BJ (cell line): ENCODE data around the gene RPL10. TPM values are rescaled to one million over a fixed set of nuclear protein-coding genes. Genes with fewer than 3 reads are reported as not detected.

Experiments used
- CTCF ChIA-PET: fragments of 350-600 bp; formaldehyde crosslinking; extraction: SDS; loops from one replicate; lab custom pipeline; 2021; ENCODE audit warnings: antibody characterized with exemption, inconsistent platforms; lab: Yijun Ruan, JAX
- POLR2A ChIA-PET: fragments of 300-600 bp; sonication (Branson Sonifier 250); formaldehyde crosslinking; extraction: SDS; loops from one replicate; lab custom pipeline; 2021; ENCODE audit warnings: antibody characterized with exemption; lab: Charles Lee
- DNase-seq: peaks from one replicate; pipeline ENCODE4 v3.0.0-alpha.2; 2011; ENCODE audit warnings: low read depth
- H3K27me3 ChIP-seq: 2 replicates; pipeline ENCODE4 v1.6.0; 2011; ENCODE audit warnings: low read length; ENCODE audit not compliant: control insufficient read depth, insufficient read depth
- H3K36me3 ChIP-seq: 2 replicates; pipeline ENCODE4 v1.5.1; 2011; ENCODE audit warnings: low read length; ENCODE audit not compliant: control insufficient read depth, insufficient read depth
- H3K4me3 ChIP-seq: 2 replicates; pipeline ENCODE4 v1.5.1; 2011; ENCODE audit warnings: low read depth, mild to moderate bottlenecking, control low read depth, low read length
- polyA plus RNA-seq: library from polyadenylated mRNA; depleted of rRNA; stranded (reverse); fragments of >200 nt; gene quantifications from 2 replicates; pipeline ENCODE4 v1.2.3, GENCODE V29; 2011
- TF ChIP-seq, protein P1 (sequence below): IDR thresholded peaks from 2 replicates; pipeline ENCODE4 v1.5.1; 2011; ENCODE audit warnings: low read depth, mild to moderate bottlenecking, control low read depth, inconsistent platforms, low read length, moderate library complexity; ENCODE audit not compliant: insufficient read depth

Gene RPL10
- polyA plus RNA-seq, 1 experiment: 7,037 TPM

DNA sequence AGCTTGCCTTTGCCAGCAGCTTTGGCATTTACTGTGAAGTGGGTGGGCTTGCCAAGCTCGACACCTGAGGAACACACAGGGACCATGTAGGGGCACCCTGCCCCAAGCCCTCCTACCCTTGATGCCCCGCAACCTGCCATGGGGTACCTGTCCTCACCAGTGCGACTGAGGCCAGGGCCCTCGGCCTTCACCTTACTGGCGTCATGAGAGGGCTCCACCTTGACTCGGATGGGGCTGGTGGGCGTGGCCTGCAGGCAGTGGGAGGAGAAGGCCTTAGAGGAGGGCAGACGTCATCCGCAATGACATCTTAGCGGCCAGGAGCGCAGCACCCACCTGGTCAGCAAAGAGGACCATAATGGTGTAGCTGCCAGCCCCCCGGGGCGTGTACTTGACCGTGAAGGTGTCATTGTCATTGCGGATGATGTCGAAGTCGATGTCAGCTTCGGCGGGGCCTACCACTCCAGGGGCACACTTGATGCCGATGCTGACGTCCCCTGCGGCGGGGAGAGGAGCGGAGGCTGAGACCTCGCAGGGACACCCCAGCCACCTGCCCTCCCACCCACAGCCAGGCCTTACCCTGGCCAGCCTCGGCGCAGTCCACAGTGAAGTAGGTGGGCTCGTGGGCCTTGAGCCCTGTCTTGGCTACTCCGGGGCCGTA lies 36.0 kb upstream of the RPL10 start:
- H3K27me3 ChIP-seq: no peaks in the 10 kb centered on the region

DNA sequence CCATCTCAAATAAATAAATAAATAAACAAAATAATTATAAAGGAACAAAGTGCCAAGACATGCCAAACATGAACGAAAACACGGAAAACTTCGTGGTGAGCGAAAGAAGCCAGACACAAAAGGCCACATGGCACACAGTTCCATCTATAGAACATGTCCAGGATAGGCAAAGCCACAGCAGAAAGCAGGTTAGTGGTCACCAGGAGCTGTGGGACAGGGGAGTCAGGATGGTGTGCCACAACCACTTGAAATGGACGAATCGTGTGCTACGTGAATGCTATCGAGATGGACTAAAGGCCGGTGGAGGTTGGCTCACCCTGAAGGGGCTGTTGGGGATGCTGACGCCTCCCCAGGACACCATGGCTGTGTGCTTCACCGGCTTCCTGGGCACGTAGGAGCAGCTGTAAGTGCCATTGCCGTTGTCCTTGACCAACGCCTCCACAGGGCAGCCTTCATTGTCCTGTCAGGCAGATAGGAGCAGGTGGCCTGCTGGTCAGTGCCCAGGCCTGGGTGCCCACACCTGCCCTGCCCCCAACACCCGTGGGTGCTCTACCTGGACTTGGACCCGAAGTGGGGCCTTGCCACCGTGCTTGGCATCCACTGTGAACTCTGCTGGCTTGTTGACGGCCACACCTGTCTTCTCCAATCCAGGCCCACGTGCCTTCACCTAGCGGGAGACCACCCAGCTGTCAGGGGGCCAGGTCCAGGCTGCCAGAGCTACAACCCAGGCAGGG lies 34.3 kb upstream of the RPL10 start:
- Histone ChIP-seq H3K4me3 (no peak overlapping the region), H3K27me3 (no peaks in the 10 kb centered on the region), H3K36me3 (peaks cover 74% of the 10 kb centered on the region)
- TF ChIP-seq, protein P1, sequence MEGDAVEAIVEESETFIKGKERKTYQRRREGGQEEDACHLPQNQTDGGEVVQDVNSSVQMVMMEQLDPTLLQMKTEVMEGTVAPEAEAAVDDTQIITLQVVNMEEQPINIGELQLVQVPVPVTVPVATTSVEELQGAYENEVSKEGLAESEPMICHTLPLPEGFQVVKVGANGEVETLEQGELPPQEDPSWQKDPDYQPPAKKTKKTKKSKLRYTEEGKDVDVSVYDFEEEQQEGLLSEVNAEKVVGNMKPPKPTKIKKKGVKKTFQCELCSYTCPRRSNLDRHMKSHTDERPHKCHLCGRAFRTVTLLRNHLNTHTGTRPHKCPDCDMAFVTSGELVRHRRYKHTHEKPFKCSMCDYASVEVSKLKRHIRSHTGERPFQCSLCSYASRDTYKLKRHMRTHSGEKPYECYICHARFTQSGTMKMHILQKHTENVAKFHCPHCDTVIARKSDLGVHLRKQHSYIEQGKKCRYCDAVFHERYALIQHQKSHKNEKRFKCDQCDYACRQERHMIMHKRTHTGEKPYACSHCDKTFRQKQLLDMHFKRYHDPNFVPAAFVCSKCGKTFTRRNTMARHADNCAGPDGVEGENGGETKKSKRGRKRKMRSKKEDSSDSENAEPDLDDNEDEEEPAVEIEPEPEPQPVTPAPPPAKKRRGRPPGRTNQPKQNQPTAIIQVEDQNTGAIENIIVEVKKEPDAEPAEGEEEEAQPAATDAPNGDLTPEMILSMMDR: no peak
- no peak for DNase-seq
- ChIA-PET POLR2A (no interaction called here), CTCF (no interaction called here)

More for the DNA sequence above, 36.0 kb upstream of the RPL10 start:
- CTCF ChIA-PET: interaction anchor here (1.0 kb wide), 1 partner anchor 185 kb away, joined by 4 read pairs; the partner anchor contains the start of gene IKBKG
- Histone ChIP-seq H3K36me3 (peaks cover 84% of the 10 kb centered on the region), H3K4me3 (no peak overlapping the region)
- TF ChIP-seq, protein P1: no peak
- POLR2A ChIA-PET: no interaction called here
- DNase-seq: no peak

DNA sequence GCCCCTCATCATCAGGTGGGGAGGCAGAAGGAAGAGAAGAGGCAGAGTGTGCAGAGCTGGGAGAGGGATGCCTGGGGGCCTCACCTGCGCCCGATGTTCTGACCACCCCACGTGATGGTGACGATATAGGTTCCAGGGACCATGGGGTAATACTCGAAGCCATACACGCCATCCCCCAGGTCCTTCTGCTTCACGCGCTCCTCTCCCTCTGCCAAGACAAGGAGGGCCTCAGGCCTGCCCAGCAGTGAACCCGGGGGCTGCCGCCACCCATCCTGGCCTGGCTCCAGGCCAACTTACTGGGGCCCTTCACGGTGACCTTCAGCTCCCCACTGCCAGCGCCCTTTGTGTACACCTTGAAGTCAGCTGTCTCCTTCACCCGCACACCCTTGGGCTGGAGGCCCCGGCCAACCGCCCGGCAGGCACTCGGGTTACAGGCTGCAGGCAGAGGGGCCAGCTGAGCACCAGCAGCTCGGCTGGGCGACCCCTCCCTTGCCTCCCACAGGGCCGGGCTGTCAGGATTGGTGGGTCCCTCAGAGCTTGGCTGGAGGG lies 33.1 kb upstream of the RPL10 start:
- TF ChIP-seq, protein P1: no peak
- Histone ChIP-seq H3K36me3 (peaks cover 65% of the 10 kb centered on the region), H3K27me3 (no peaks in the 10 kb centered on the region), H3K4me3 (no peak overlapping the region)
- no peak for DNase-seq
- CTCF ChIA-PET: no interaction called here
- POLR2A ChIA-PET: no interaction called here

DNA sequence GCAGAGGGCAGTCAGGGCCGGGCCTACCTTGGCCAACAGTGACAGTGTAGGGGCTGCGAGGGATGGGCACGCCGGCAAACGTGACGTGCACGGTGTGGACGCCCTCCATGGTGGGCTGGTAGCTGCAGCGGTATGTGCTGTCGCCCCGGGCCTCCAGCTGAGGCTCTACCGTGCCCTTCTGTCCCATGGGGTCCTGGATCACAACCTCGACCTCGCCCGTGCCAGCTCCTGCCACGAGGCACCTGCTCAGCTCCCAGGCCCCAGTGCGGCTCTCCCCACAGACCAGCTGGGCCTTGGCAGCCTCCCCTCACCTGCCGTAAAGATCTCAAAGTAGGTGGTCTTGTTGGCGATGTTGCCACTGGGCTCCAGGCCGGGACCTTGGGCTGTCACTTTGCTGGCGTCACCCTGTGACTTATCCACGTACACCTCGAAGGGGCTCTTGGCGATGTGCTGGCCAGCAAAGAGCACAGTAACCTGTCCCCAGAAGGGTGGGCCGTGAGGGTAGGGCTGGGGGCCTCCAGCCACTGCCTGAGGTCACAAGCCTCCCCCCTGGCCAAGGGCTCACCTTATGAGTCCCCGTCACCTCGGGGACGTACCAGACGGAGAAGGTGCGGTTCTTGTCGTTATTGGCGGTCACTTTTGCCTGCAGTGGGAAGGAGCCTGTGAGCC lies 32.0 kb upstream of the RPL10 start:
- CTCF ChIA-PET: interaction anchor here (1.1 kb wide), 1 partner anchor 11 kb away, joined by 3 read pairs; no protein-coding TSS in a partner anchor
- TF ChIP-seq, protein P1: no peak
- H3K36me3 ChIP-seq: peaks cover 60% of the 10 kb centered on the region
- H3K27me3 ChIP-seq: no peaks in the 10 kb centered on the region
- no peak for DNase-seq
- H3K4me3 ChIP-seq: no peak overlapping the region
- POLR2A ChIA-PET: no interaction called here

DNA sequence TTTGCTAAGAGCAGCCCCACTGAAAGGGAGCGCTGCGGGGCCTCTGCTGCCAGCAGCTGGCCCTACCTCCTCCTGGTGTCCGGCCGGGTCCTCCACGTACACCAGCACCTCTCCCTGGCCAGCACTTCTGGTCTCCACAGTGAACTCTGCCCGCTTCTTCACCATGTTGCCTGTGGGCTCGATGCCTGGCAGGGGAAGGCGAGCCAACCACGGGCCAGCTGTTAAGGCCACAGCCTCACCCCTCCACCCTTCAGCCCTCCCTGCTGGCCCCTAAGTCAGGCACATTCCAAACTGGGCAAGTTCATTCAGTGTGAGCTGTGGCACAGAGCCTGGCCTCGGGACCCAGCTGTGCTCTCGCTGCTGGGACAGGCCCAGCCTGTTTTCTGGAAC lies 31.5 kb upstream of the RPL10 start:
- POLR2A ChIA-PET: no interaction called here
- H3K36me3 ChIP-seq: peaks cover 55% of the 10 kb centered on the region

More for the DNA sequence above, 31.5 kb upstream of the RPL10 start:
- Histone ChIP-seq H3K27me3 (no peaks in the 10 kb centered on the region), H3K4me3 (no peak overlapping the region)
- TF ChIP-seq, protein P1: no peak
- CTCF ChIA-PET: interaction anchor here (1.1 kb wide), 1 partner anchor 12 kb away, joined by 3 read pairs; no protein-coding TSS in a partner anchor
- no peak for DNase-seq
